HepG2 (cell line): ENCODE results near the gene ADAMTS14. TPM values are rescaled to one million over a fixed set of nuclear protein-coding genes. Genes with fewer than 3 reads are reported as not detected.

Experiments used
- ATAC-seq: fragments of 200-7000 bp; cut with Tn5 transposase; 3 replicates; pipeline ENCODE4 v1.9.1; 2020; ENCODE audit warnings: mild to moderate bottlenecking, moderate library complexity
- BruUV-seq: library from RNA; stranded (reverse); fragments of 400-500 nt; replicated peaks from 2 replicates; lab custom pipeline; 2021; lab: Mats Ljungman, UMichigan
- CTCF ChIA-PET: fragments of 300-600 bp; formaldehyde crosslinking; extraction: SDS; loops from one replicate; lab custom pipeline; 2021; ENCODE audit warnings: low total read pairs, inconsistent platforms, low intra/inter-chr PET ratio; lab: Yijun Ruan, JAX
- POLR2A ChIA-PET: fragments of 350-600 bp; sonication (Branson Sonifier 250); formaldehyde crosslinking; loops from one replicate; lab custom pipeline; 2020; ENCODE audit warnings: antibody characterized with exemption, inconsistent platforms; lab: Yijun Ruan, JAX
- DNase-seq: peaks from one replicate; pipeline ENCODE4 v3.0.0-alpha.2; 2015; ENCODE audit warnings: low spot score
- FAIRE-seq: peaks from 3 replicates; lab custom pipeline; 2011; peaks lifted over from hg19 to GRCh38; lab: Jason Lieb, UNC
- H2AFZ ChIP-seq: one replicate; pipeline ENCODE4 v1.6.1; 2011; ENCODE audit warnings: low read length, inconsistent platforms
- H3K27ac ChIP-seq: fragments of 300-600 bp; 3 replicates; pipeline ENCODE4 v1.8.0; 2011; ENCODE audit warnings: mixed run types, mild to moderate bottlenecking, mixed read lengths, low read length, inconsistent platforms; ENCODE audit not compliant: insufficient read depth; ENCODE audit errors: extremely low read length
- H3K27me3 ChIP-seq, 2 experiments: fragments of 200-600 bp in 1 of 2; 2 replicates in 1 of 2; 3 replicates in 1 of 2; pipeline versions ENCODE4 v1.6.0 to v1.8.0; 2011; ENCODE audit warnings: low read length in 2 of 2, mild to moderate bottlenecking in 2 of 2, moderate library complexity in 2 of 2, inconsistent platforms in 1 of 2; ENCODE audit not compliant: insufficient read depth in 2 of 2, control insufficient read depth in 1 of 2
- H3K36me3 ChIP-seq, 2 experiments: fragments of 200-600 bp in 1 of 2; replicated peaks in 1 of 2; 2 replicates in 1 of 2; 3 replicates in 1 of 2; pipeline versions ENCODE4 v1.5.1 to v1.8.0; 2011; ENCODE audit warnings: low read length in 2 of 2, inconsistent platforms in 1 of 2; ENCODE audit not compliant: insufficient read depth in 2 of 2, control insufficient read depth in 1 of 2
- H3K4me1 ChIP-seq: 2 replicates; pipeline ENCODE4 v1.5.1; 2012; ENCODE audit warnings: low read length, inconsistent platforms; ENCODE audit not compliant: insufficient read depth
- H3K4me2 ChIP-seq: 2 replicates; pipeline ENCODE4 v1.6.0; 2011; ENCODE audit warnings: low read depth, low read length, inconsistent platforms
- H3K4me3 ChIP-seq, 3 experiments: fragments of 200-600 bp in 1 of 3; sonication (generic), shearing (Covaris generic) in 1 of 3; replicated peaks in 1 of 3; 2 replicates each; pipeline ENCODE4 v1.5.1; 2011 to 2016; ENCODE audit warnings: low read length in 3 of 3, inconsistent platforms in 2 of 3, low read depth in 2 of 3, mild to moderate bottlenecking in 2 of 3, control low read depth in 1 of 3, mixed read lengths in 1 of 3; ENCODE audit not compliant: insufficient read depth in 1 of 3
- H3K79me2 ChIP-seq: one replicate; pipeline ENCODE4 v1.6.1; 2011; ENCODE audit warnings: low read length, inconsistent platforms; ENCODE audit not compliant: insufficient read depth
- H3K9ac ChIP-seq: 2 replicates; pipeline ENCODE4 v1.6.0; 2011; ENCODE audit warnings: mild to moderate bottlenecking, low read depth, low read length, inconsistent platforms; ENCODE audit not compliant: insufficient read depth
- H3K9me3 ChIP-seq: 2 replicates; pipeline ENCODE4 v1.5.1; 2012; ENCODE audit warnings: mild to moderate bottlenecking, low read length
- H4K20me1 ChIP-seq: 2 replicates; pipeline ENCODE4 v1.6.0; 2011; ENCODE audit warnings: inconsistent platforms, mild to moderate bottlenecking, low read length, moderate library complexity; ENCODE audit not compliant: insufficient read depth
- ATRX ChIP-seq: sonication (generic); formaldehyde crosslinking; IDR thresholded peaks from 2 replicates; pipeline ENCODE4 v1.4.0; 2020; ENCODE audit warnings: missing genetic modification reagents, borderline replicate concordance
- CCAR2 ChIP-seq: fragments of 200-400 bp; formaldehyde crosslinking; optimal IDR thresholded peaks from 2 replicates; pipeline ENCODE3; 2018; ENCODE audit warnings: low read depth, mild to moderate bottlenecking, low read length, moderate library complexity
- GATA4 ChIP-seq: sonication (generic); IDR thresholded peaks from 2 replicates; pipeline ENCODE4 v1.6.1; 2016; ENCODE audit warnings: antibody characterized with exemption, low read depth, borderline replicate concordance
- KAT8 ChIP-seq: IDR thresholded peaks from 2 replicates; pipeline ENCODE4 v1.6.1; 2016; ENCODE audit warnings: missing genetic modification reagents, missing compliant biosample characterization
- MAFF ChIP-seq: IDR thresholded peaks from 2 replicates; pipeline ENCODE4 v1.6.1; 2011; ENCODE audit warnings: low read depth, low read length, improper control_type of control experiment
- NAIF1 ChIP-seq: sonication (generic); formaldehyde crosslinking; IDR thresholded peaks from 2 replicates; pipeline ENCODE4 v1.5.0; 2020; ENCODE audit warnings: mild to moderate bottlenecking, missing genetic modification reagents, borderline replicate concordance
- NFYC ChIP-seq: IDR thresholded peaks from 2 replicates; pipeline ENCODE4 v1.6.1; 2016; ENCODE audit warnings: missing genetic modification reagents, missing compliant biosample characterization
- REPIN1 ChIP-seq: sonication (generic); formaldehyde crosslinking; IDR thresholded peaks from 2 replicates; pipeline ENCODE4 v1.8.0; 2022; ENCODE audit warnings: missing genetic modification reagents, low read depth, mild to moderate bottlenecking, borderline replicate concordance
- RFXANK ChIP-seq: IDR thresholded peaks from 2 replicates; pipeline ENCODE4 v1.6.1; 2016
- RFXAP ChIP-seq: sonication (generic); formaldehyde crosslinking; IDR thresholded peaks from 2 replicates; pipeline ENCODE4 v1.4.0; 2020; ENCODE audit warnings: missing genetic modification reagents, borderline replicate concordance
- THYN1 ChIP-seq: sonication (generic); formaldehyde crosslinking; IDR thresholded peaks from 2 replicates; pipeline ENCODE4 v1.8.1; 2023; ENCODE audit warnings: low read depth, mild to moderate bottlenecking, moderate library complexity, missing genetic modification reagents, borderline replicate concordance
- TOPORS ChIP-seq: sonication (generic); formaldehyde crosslinking; IDR thresholded peaks from 2 replicates; pipeline ENCODE4 v1.8.0; 2023; ENCODE audit warnings: mild to moderate bottlenecking, missing genetic modification reagents
- USF2 ChIP-seq, 2 experiments: sonication (generic) in 1 of 2; formaldehyde crosslinking in 1 of 2; IDR thresholded peaks; 2 replicates each; pipeline versions ENCODE4 v1.5.1 to v1.6.1; 2011 to 2020; ENCODE audit warnings: borderline replicate concordance in 1 of 2, low read depth in 1 of 2, low read length in 1 of 2, mild to moderate bottlenecking in 1 of 2, missing genetic modification reagents in 1 of 2, moderate library complexity in 1 of 2
- ZBTB1 ChIP-seq: sonication (generic); formaldehyde crosslinking; IDR thresholded peaks from 2 replicates; pipeline ENCODE4 v1.4.0; 2020; ENCODE audit warnings: missing genetic modification reagents, borderline replicate concordance
- ZFYVE20 ChIP-seq: sonication (generic); formaldehyde crosslinking; IDR thresholded peaks from 2 replicates; pipeline ENCODE4 v1.8.0; 2023; ENCODE audit warnings: low read depth, mild to moderate bottlenecking, moderate library complexity, missing genetic modification reagents, borderline replicate concordance
- ZMAT3 ChIP-seq: sonication (generic); formaldehyde crosslinking; conservative IDR thresholded peaks from 2 replicates; pipeline ENCODE4 v1.7.0; 2021; ENCODE audit warnings: missing genetic modification reagents
- ZNF468 ChIP-seq: sonication (generic); formaldehyde crosslinking; IDR thresholded peaks from 2 replicates; pipeline ENCODE4 v1.8.0; 2022; ENCODE audit warnings: mild to moderate bottlenecking, moderate library complexity, missing genetic modification reagents
- ZNF720 ChIP-seq: sonication (generic); formaldehyde crosslinking; IDR thresholded peaks from 2 replicates; pipeline ENCODE4 v1.4.0; 2020; ENCODE audit warnings: missing genetic modification reagents
- ZNF792 ChIP-seq: IDR thresholded peaks from 2 replicates; pipeline ENCODE4 v1.6.1; 2016
- ZNF850 ChIP-seq: sonication (generic); formaldehyde crosslinking; conservative IDR thresholded peaks from 2 replicates; pipeline ENCODE4 v1.9.0; 2021; ENCODE audit warnings: mild to moderate bottlenecking, missing genetic modification reagents
- whole genome bisulfite sequencing: methylation state at CpG from one replicate; pipeline ENCODE4 v1.1.6; 2017; ENCODE audit warnings: low lambda C conversion rate; 5-methylcytosine and 5-hydroxymethylcytosine counted together
- in situ Hi-C: cut with HindIII; loops from 2 replicates; pipeline ENCODE4 v1.10.0; 2017; ENCODE audit warnings: low pct_unique_long_range_greater_than_20kb; ENCODE audit not compliant: extremely low pct_ligation_motif_present
- intact Hi-C: fragments of 100-400 bp; cut with micrococcal nuclease; formaldehyde crosslinking; loops from one replicate; pipeline ENCODE4 v1.10.0; 2022; ENCODE audit not compliant: unreplicated experiment
- polyA plus RNA-seq, 8 experiments: library from polyadenylated mRNA; depleted of rRNA in 3 of 8; stranded (reverse) in 7 of 8; unstranded in 1 of 8; fragments of >200 nt; fragmentation: Illumina TruSeq in 4 of 8; extraction: Trizol in 4 of 8; gene quantifications; 2 replicates each; pipeline versions ENCODE4 v1.2.1 to v1.2.3, GENCODE V29; 2011 to 2016; ENCODE audit warnings: low read depth in 4 of 8, missing spikeins in 1 of 8, mixed read lengths in 1 of 8; ENCODE audit not compliant: insufficient read depth in 1 of 8
- total RNA-seq, 5 experiments: library from RNA; depleted of rRNA; stranded (reverse); fragments of >200 nt; fragmentation: Illumina TruSeq; extraction: Trizol; gene quantifications; 2 replicates each; pipeline ENCODE4 v1.2.3, GENCODE V29; 2016; ENCODE audit warnings: low read depth in 1 of 5

Gene ADAMTS14
- total and polyA plus RNA-seq, 2 of the 13 experiments (the other 11 are each of a cell fraction or from before 2014, with no cell fraction given), result 0.04 to 0.07 TPM

GRCh38 chr10:70791386-70792039 is 119.2 kb downstream of the ADAMTS14 start:
- TF ChIP-seq REPIN1 (CRISPR knock-in tag) (no peak), ZFYVE20 (CRISPR knock-in tag) (no peak), ZNF720 (CRISPR knock-in tag) (no peak), RFXANK (CRISPR knock-in tag) (no peak), ATRX (CRISPR knock-in tag) (no peak), KAT8 (CRISPR knock-in tag) (no peak), ZNF468 (CRISPR knock-in tag) (no peak), RFXAP (CRISPR knock-in tag) (no peak), MAFF (no peak), ZNF792 (CRISPR knock-in tag) (no peak), NAIF1 (CRISPR knock-in tag) (no peak), NFYC (CRISPR knock-in tag) (no peak), ZMAT3 (CRISPR knock-in tag) (no peak), GATA4 (no peak), TOPORS (CRISPR knock-in tag) (no peak), THYN1 (CRISPR knock-in tag) (no peak), CCAR2 (no peak), USF2 (IDR thresholded peaks at IDR 0.05; ENCODE audit: low read depth, low read length) (no peak), USF2 (CRISPR knock-in tag; IDR thresholded peaks at IDR 0.05; ENCODE audit: borderline replicate concordance) (no peak), ZBTB1 (CRISPR knock-in tag) (no peak), ZNF850 (CRISPR knock-in tag) (no peak)
- Histone ChIP-seq H2AFZ (no peak overlapping the region), H3K27me3 (peaks cover 0 to 5% of the 10 kb centered on the region in 2 experiments; a peak in 1 of 5 replicates), H3K4me1 (no peaks in the 10 kb centered on the region), H4K20me1 (no peaks in the 10 kb centered on the region), H3K4me2 (no peak overlapping the region), H3K79me2 (no peaks in the 10 kb centered on the region), H3K9me3 (no peaks in the 10 kb centered on the region), H3K27ac (no peak overlapping the region), H3K4me3 (no peak overlapping the region), H3K9ac (no peak overlapping the region), H3K36me3 (no peaks in the 10 kb centered on the region)
- POLR2A ChIA-PET, result no interaction called here
- FAIRE-seq (no peak), ATAC-seq (no peak), DNase-seq (no peak)
- intact Hi-C loops, result no loop called here
- in situ Hi-C loops, result no loop called here
- CTCF ChIA-PET, result no interaction called here
- 21% methylated on average over 5 of the region's 5 CpGs for WGBS
- BruUV-seq, result no TSS peak
